CD4-positive, alpha-beta T cell (primary cell): ENCODE results near the gene THBS2. TPM values are rescaled to one million over a fixed set of nuclear protein-coding genes. Genes with fewer than 3 reads are reported as not detected.
"Not testable (repeated sequence)": the region's sequence is repeated elsewhere in the genome, so short reads cannot be mapped to it uniquely, and the experiment has no call there.

Experiments used
- ATAC-seq: fragments of 200-7000 bp; cut with Tn5 transposase; one replicate; pipeline ENCODE4 v1.10.0; 2022; ENCODE audit warnings: mild to moderate bottlenecking; ENCODE audit not compliant: poor library complexity
- CTCF ChIA-PET: fragments of 350-600 bp; sonication (Branson Sonifier 250); formaldehyde crosslinking; loops from one replicate; lab custom pipeline; 2021; ENCODE audit warnings: antibody characterized with exemption, inconsistent platforms; lab: Charles Lee
- POLR2A ChIA-PET: fragments of 350-600 bp; sonication (Branson Sonifier 250); formaldehyde crosslinking; loops from one replicate; lab custom pipeline; 2021; ENCODE audit warnings: antibody characterized with exemption, inconsistent platforms; lab: Charles Lee
- DNase-seq, 14 experiments: peaks; one replicate each; pipeline ENCODE4 v3.0.0-alpha.2; 2013 to 2020; ENCODE audit warnings: mixed read lengths in 2 of 14
- H3K27ac ChIP-seq, 2 donors: one replicate each; pipeline versions ENCODE4 v1.5.1 to v1.7.0; 2013; ENCODE audit warnings: low read length in 2 of 2, low read depth in 1 of 2, mild to moderate bottlenecking in 1 of 2
- H3K27me3 ChIP-seq, 2 experiments: 1 replicate in 1 of 2; 2 replicates in 1 of 2; pipeline versions ENCODE4 v1.6.1 to v1.7.0; 2013; ENCODE audit warnings: low read length in 2 of 2, control low read depth in 1 of 2, mild to moderate bottlenecking in 1 of 2, moderate library complexity in 1 of 2; ENCODE audit not compliant: insufficient read depth in 2 of 2, control insufficient read depth in 1 of 2
- H3K36me3 ChIP-seq: one replicate; pipeline ENCODE4 v1.6.1; 2013; ENCODE audit warnings: low read length, control low read depth; ENCODE audit not compliant: insufficient read depth
- H3K4me1 ChIP-seq: one replicate; pipeline ENCODE4 v1.6.1; 2013; ENCODE audit warnings: low read length, control low read depth; ENCODE audit not compliant: insufficient read depth
- H3K4me3 ChIP-seq: one replicate; pipeline ENCODE4 v1.5.1; 2013; ENCODE audit warnings: mild to moderate bottlenecking, low read length, moderate library complexity
- H3K9me3 ChIP-seq, 2 experiments: 1 replicate in 1 of 2; 2 replicates in 1 of 2; pipeline versions ENCODE4 v1.6.1 to v1.7.0; 2013; ENCODE audit warnings: low read length in 2 of 2, mild to moderate bottlenecking in 2 of 2, control low read depth in 1 of 2, moderate library complexity in 1 of 2; ENCODE audit not compliant: control insufficient read depth in 1 of 2, insufficient read depth in 1 of 2
- H3K27ac Mint-ChIP-seq: one replicate; pipeline ENCODE4 v1.8.0; 2020; ENCODE audit warnings: mixed read lengths
- H3K27me3 Mint-ChIP-seq: one replicate; pipeline ENCODE4 v1.8.0; 2021; ENCODE audit warnings: mixed read lengths
- H3K36me3 Mint-ChIP-seq: one replicate; pipeline ENCODE4 v1.8.0; 2021; ENCODE audit warnings: low read depth, mixed read lengths
- H3K4me1 Mint-ChIP-seq: one replicate; pipeline ENCODE4 v1.8.0; 2021; ENCODE audit warnings: low read depth, mixed read lengths
- H3K4me3 Mint-ChIP-seq: one replicate; pipeline ENCODE4 v1.8.0; 2020; ENCODE audit warnings: mild to moderate bottlenecking, mixed read lengths
- H3K9me3 Mint-ChIP-seq: one replicate; pipeline ENCODE4 v1.8.0; 2020; ENCODE audit warnings: mixed read lengths
- intact Hi-C, 2 experiments: fragments of 100-400 bp; cut with DNase I in 1 of 2; cut with micrococcal nuclease in 1 of 2; formaldehyde crosslinking; loops; one replicate each; pipeline versions ENCODE4 v1.15.1 to v1.9.0; 2023 to 2025; cut with DNase I, micrococcal nuclease
- total RNA-seq, 174 experiments: library from RNA in 2 of 174; stranded (reverse) in 2 of 174; gene quantifications; one replicate each; pipeline ENCODE4 v1.2.3 and lab custom pipeline; 2021 to 2026
- TF ChIP-seq, protein P1 (sequence below): fragments of 200-600 bp; IDR thresholded peaks from one replicate; pipeline ENCODE4 v1.8.0; 2022; ENCODE audit warnings: antibody characterized with exemption, mild to moderate bottlenecking

THBS2 gene
- total RNA-seq, 2 experiments from 2014 or later, result not detected

DNA sequence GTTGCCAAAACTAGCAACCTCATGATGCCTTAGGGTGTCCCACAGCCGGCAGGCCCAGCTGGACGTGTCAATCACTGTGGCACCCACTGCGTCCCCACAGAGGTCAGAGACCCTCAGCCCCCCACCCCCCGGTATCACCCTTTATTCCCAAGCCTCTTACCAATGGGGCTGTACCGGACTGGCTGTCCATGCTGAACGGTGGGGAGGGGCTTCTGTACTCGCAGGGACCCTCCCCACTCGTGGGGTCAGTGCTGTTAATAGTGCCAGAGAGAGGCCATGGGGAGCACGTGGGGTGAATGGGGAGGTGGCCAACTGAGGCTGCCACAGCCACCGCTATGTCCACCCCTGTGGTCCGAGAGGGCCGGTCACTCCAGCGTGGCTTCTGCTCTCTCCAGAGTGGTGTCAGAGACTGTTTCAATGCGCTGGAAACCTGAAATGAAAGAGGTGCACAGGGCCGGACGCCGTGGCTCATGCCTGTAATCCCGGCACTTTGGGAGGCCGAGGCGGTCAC lies 68.6 kb downstream of the THBS2 start:
- no peaks in the 10 kb centered on the region for H3K4me1 ChIP-seq
- H3K27ac ChIP-seq, result no peak overlapping the region
- POLR2A ChIA-PET, result no interaction called here
- Mint-ChIP-seq H3K9me3 (no peaks in the 10 kb centered on the region), H3K4me3 (no peak overlapping the region), H3K4me1 (no peaks in the 10 kb centered on the region), H3K27ac (no peak overlapping the region), H3K36me3 (no peaks in the 10 kb centered on the region), H3K27me3 (no peaks in the 10 kb centered on the region)
- TF ChIP-seq, protein P1, sequence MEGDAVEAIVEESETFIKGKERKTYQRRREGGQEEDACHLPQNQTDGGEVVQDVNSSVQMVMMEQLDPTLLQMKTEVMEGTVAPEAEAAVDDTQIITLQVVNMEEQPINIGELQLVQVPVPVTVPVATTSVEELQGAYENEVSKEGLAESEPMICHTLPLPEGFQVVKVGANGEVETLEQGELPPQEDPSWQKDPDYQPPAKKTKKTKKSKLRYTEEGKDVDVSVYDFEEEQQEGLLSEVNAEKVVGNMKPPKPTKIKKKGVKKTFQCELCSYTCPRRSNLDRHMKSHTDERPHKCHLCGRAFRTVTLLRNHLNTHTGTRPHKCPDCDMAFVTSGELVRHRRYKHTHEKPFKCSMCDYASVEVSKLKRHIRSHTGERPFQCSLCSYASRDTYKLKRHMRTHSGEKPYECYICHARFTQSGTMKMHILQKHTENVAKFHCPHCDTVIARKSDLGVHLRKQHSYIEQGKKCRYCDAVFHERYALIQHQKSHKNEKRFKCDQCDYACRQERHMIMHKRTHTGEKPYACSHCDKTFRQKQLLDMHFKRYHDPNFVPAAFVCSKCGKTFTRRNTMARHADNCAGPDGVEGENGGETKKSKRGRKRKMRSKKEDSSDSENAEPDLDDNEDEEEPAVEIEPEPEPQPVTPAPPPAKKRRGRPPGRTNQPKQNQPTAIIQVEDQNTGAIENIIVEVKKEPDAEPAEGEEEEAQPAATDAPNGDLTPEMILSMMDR, result no peak
- DNase-seq, result no peak
- H3K36me3 ChIP-seq, result no peaks in the 10 kb centered on the region
- H3K4me3 ChIP-seq, result no peak overlapping the region
- CTCF ChIA-PET, result no interaction called here
- no peak for ATAC-seq
- intact Hi-C loops, result no loop called here
- peaks cover 0 to 5% of the 10 kb centered on the region in 2 experiments for H3K9me3 ChIP-seq
- H3K27me3 ChIP-seq, result no peaks in the 10 kb centered on the region

DNA sequence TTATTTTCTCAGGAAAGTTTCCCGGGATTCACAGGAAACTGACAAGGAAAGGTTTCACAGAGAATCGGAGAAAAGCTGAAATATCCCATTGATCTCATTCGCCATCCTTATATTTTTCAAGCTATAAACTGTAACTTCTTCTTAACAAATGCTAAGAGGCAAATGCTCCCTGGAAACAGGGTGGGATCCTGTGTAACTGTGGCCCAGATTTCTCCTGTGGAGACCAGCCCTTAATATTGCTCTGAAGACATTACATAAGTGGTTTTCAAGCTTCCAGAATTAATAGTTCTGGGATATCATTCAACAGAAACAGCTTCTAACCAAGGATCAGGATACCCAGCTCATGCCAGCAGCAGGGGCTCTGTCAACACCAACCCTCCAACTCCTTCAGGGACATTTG lies 69.2 kb downstream of the THBS2 start:
- Histone ChIP-seq H3K4me1 (no peaks in the 10 kb centered on the region), H3K9me3 (peaks cover 0 to 5% of the 10 kb centered on the region in 2 experiments), H3K36me3 (no peaks in the 10 kb centered on the region), H3K27ac (no peak overlapping the region), H3K4me3 (no peak overlapping the region), H3K27me3 (no peaks in the 10 kb centered on the region)
- ATAC-seq (no peak), DNase-seq (no peak)
- Mint-ChIP-seq H3K4me3 (no peak overlapping the region), H3K9me3 (no peaks in the 10 kb centered on the region), H3K27me3 (no peaks in the 10 kb centered on the region), H3K36me3 (no peaks in the 10 kb centered on the region), H3K4me1 (no peaks in the 10 kb centered on the region), H3K27ac (no peak overlapping the region)
- ChIA-PET CTCF (no interaction called here), POLR2A (no interaction called here)
- intact Hi-C loops, result no loop called here
- TF ChIP-seq, protein P1, result no peak

DNA sequence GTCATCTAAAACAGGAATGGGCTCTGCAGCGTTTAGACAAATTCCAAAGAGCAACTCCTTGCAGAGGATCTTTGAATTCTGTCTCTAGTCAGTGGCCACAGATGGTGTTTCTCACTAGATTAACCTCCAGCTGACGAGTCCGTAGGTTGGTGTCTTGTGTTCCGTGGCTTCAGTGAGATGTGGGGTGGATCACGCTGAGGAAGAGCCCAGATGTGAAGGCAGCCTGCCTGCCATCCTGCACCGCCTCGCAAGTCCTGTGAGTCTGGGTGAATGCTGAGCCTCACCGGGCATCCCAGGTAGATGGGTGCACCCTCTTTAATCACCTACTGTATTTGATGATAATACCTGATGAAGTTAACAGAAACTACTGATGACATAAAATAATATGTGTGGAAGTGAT lies 70.4 kb downstream of the THBS2 start:
- no peaks in the 10 kb centered on the region for H3K9me3 Mint-ChIP-seq
- DNase-seq, result no peak
- CTCF ChIA-PET, result no interaction called here

DNA sequence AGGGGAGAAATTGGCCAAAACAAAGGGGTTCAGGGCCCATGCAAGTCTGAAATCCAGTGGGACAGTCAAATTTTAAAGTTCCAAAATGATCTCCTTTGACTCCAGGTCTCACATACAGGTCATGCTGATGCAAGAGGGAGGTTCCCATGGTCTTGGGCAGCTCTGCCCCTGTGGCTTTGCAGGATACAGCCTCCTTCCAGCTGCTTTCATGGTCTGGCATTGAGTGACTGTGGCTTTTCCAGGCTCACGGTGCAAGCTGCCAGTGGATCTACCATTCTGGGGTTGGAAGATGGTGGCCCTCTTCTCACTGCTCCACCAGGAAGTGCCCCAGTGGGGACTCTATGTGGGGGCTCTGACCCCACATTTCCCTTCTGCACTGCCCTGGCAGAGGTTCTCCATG lies 73.8 kb downstream of the THBS2 start:
- H3K4me1 Mint-ChIP-seq, H3K36me3 Mint-ChIP-seq, DNase-seq, H3K4me1 ChIP-seq, H3K9me3 Mint-ChIP-seq, H3K27ac ChIP-seq, CTCF ChIA-PET, ATAC-seq, intact Hi-C loops, H3K27ac Mint-ChIP-seq, H3K36me3 ChIP-seq, H3K27me3 Mint-ChIP-seq, H3K9me3 ChIP-seq, POLR2A ChIA-PET, H3K4me3 ChIP-seq, H3K4me3 Mint-ChIP-seq, H3K27me3 ChIP-seq: not testable (repeated sequence)

More for the DNA sequence above, 70.4 kb downstream of the THBS2 start:
- H3K27ac ChIP-seq, result no peak overlapping the region
- no peak overlapping the region for H3K4me3 Mint-ChIP-seq
- intact Hi-C loops, result no loop called here
- TF ChIP-seq, protein P1, result no peak
- H3K36me3 Mint-ChIP-seq, result no peaks in the 10 kb centered on the region
- no peak for ATAC-seq
- peaks cover 0 to 5% of the 10 kb centered on the region in 2 experiments for H3K9me3 ChIP-seq
- H3K27ac Mint-ChIP-seq, result no peak overlapping the region
- H3K4me1 ChIP-seq, result no peaks in the 10 kb centered on the region
- no peak overlapping the region for H3K4me3 ChIP-seq
- H3K36me3 ChIP-seq, result no peaks in the 10 kb centered on the region
- no peaks in the 10 kb centered on the region for H3K27me3 Mint-ChIP-seq
- POLR2A ChIA-PET, result no interaction called here
- no peaks in the 10 kb centered on the region for H3K4me1 Mint-ChIP-seq
- no peaks in the 10 kb centered on the region for H3K27me3 ChIP-seq
